ENCODE measurements around the gene FBRS. TPM values are rescaled to one million over a fixed set of nuclear protein-coding genes. Genes with fewer than 3 reads are reported as not detected.

The FBRS gene
- total and polyA plus RNA-seq, 2 of the 13 experiments (the other 11 are each of a cell fraction or from before 2014, with no cell fraction given): 13.7 to 16.2 TPM

DNA sequence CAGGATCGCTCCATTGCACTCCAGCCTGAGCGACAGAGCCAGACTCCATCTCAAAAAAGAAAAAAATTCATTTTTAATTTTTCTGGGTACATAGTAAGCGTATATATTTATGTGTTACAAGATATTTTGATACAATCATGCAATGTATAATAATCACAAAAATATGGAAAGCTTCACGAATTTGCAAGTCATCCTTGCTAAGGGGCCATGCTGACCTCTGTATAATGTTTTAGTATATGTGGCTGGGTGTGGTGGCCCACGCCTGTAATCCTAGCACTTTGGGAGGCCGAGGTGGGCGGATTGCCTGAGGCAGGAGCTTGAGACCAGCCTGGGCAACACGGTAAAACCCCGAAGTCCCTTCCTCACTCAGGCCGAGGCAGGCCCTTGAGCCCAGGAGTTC, 16.9 kb downstream of the FBRS start:
- TF ChIP-seq NFE2L2 (IDR thresholded peaks at IDR 0.05; ENCODE audit: low read length) (peak; percentile 82), EED (CRISPR knock-in tag; IDR thresholded peaks at IDR 0.05) (no peak)
- Histone ChIP-seq H3K27ac (ENCODE audit: extremely low read length, insufficient read depth, low read length) (no peak overlapping the region), H3K27me3 (ENCODE audit: control insufficient read depth in 1 of 2, insufficient read depth in 2 of 2, low read length in 2 of 2) (no peaks in the 10 kb centered on the region), H3K4me3 (replicated peaks in 1 of 3; ENCODE audit: insufficient read depth in 1 of 3, low read depth in 2 of 3, low read length in 3 of 3) (no peak overlapping the region), H3K9me3 (ENCODE audit: low read length) (no peaks in the 10 kb centered on the region), H3K9ac (ENCODE audit: insufficient read depth, low read depth, low read length) (no peak overlapping the region), H3K4me2 (ENCODE audit: low read depth, low read length) (no peak overlapping the region), H4K20me1 (ENCODE audit: insufficient read depth, low read length) (no peaks in the 10 kb centered on the region), H3K36me3 (replicated peaks in 1 of 2; ENCODE audit: control insufficient read depth in 1 of 2, insufficient read depth in 2 of 2, low read length in 2 of 2) (peaks cover 3% of the 10 kb centered on the region in 2 experiments; a peak in 3 of 5 replicates), H3K4me1 (ENCODE audit: insufficient read depth, low read length) (peaks cover 18% of the 10 kb centered on the region), H2AFZ (ENCODE audit: low read length) (no peak overlapping the region), H3K79me2 (ENCODE audit: insufficient read depth, low read length) (no peaks in the 10 kb centered on the region)
- no peak for DNase-seq (ENCODE audit: low spot score)
- intact Hi-C loops (cut with micrococcal nuclease; ENCODE audit: unreplicated experiment) (no loop called here), in situ Hi-C loops (cut with HindIII; ENCODE audit: extremely low pct_ligation_motif_present, low pct_unique_long_range_greater_than_20kb) (no loop called here)
- BruUV-seq (replicated peaks): no TSS peak
- ChIA-PET POLR2A (interaction anchor here (0.9 kb wide), 1 partner anchor 17 kb away, joined by 3 read pairs; the partner anchor contains the start of gene FBRS), CTCF (ENCODE audit: low intra/inter-chr PET ratio, low total read pairs) (no interaction called here)
- no peak for ATAC-seq
- WGBS (ENCODE audit: low lambda C conversion rate): 49% methylated on average over 10 of the region's 10 CpGs
- FAIRE-seq: no peak

- POLR2A ChIA-PET: interaction anchor here (0.9 to 1.2 kb wide), 3 partner anchors 8 to 70 kb away, joined by 3 to 6 read pairs (median 4); partner anchors contain the start of genes FBRS and PHKG2
- intact Hi-C loops (cut with micrococcal nuclease; ENCODE audit: unreplicated experiment): no loop called here
- 12% methylated on average over 11 of the region's 11 CpGs for WGBS (ENCODE audit: low lambda C conversion rate)
Measured at GRCh38 chr16:30677931-30678585, 19.8 kb downstream of the FBRS start.

More at GRCh38 chr16:30677931-30678585, 19.8 kb downstream of the FBRS start:
- Histone ChIP-seq H3K9me3 (ENCODE audit: low read length) (no peaks in the 10 kb centered on the region), H2AFZ (ENCODE audit: low read length) (no peak overlapping the region), H3K9ac (ENCODE audit: insufficient read depth, low read depth, low read length) (no peak overlapping the region), H3K27me3 (ENCODE audit: control insufficient read depth in 1 of 2, insufficient read depth in 2 of 2, low read length in 2 of 2) (no peaks in the 10 kb centered on the region), H3K4me2 (ENCODE audit: low read depth, low read length) (peak overlapping the region; percentile 61), H3K4me1 (ENCODE audit: insufficient read depth, low read length) (peaks cover 18% of the 10 kb centered on the region), H3K27ac (ENCODE audit: extremely low read length, insufficient read depth, low read length) (no peak overlapping the region), H4K20me1 (ENCODE audit: insufficient read depth, low read length) (no peaks in the 10 kb centered on the region), H3K79me2 (ENCODE audit: insufficient read depth, low read length) (no peaks in the 10 kb centered on the region), H3K4me3 (replicated peaks in 1 of 3; ENCODE audit: insufficient read depth in 1 of 3, low read depth in 2 of 3, low read length in 3 of 3) (0 out of 6 replicates have a peak overlapping the region, but pooled peaks of 1 of the 3 experiments have one; percentile 1), H3K36me3 (replicated peaks in 1 of 2; ENCODE audit: control insufficient read depth in 1 of 2, insufficient read depth in 2 of 2, low read length in 2 of 2) (no peaks in the 10 kb centered on the region)
- TF ChIP-seq ZNF501 (CRISPR knock-in tag; IDR thresholded peaks at IDR 0.05): 0 out of 2 replicates have a peak, but pooled peaks have one; percentile 50
- 0 out of 2 replicates have a peak, but pooled peaks have one; percentile 19 for TF ChIP-seq ZNF710 (CRISPR knock-in tag; IDR thresholded peaks at IDR 0.05; ENCODE audit: borderline replicate concordance)
- TF ChIP-seq PAF1 (CRISPR knock-in tag; IDR thresholded peaks at IDR 0.05): no peak
- 0 out of 2 replicates have a peak, but pooled peaks have one; percentile 44 for TF ChIP-seq SMAD9 (CRISPR knock-in tag; IDR thresholded peaks at IDR 0.05)
- no peak for TF ChIP-seq JARID2 (CRISPR knock-in tag; IDR thresholded peaks at IDR 0.05; ENCODE audit: insufficient replicate concordance)
- peak; percentile 29; the same call in 1 of the 2 replicates for TF ChIP-seq ZFX (CRISPR knock-in tag; IDR thresholded peaks at IDR 0.05; ENCODE audit: low read depth)
- TF ChIP-seq TOE1 (CRISPR knock-in tag; IDR thresholded peaks at IDR 0.05): no peak
- BruUV-seq (replicated peaks): no TSS peak
- CTCF ChIA-PET (ENCODE audit: low intra/inter-chr PET ratio, low total read pairs): no interaction called here
- peak; percentile 25 for DNase-seq (ENCODE audit: low spot score)
- in situ Hi-C loops (cut with HindIII; ENCODE audit: extremely low pct_ligation_motif_present, low pct_unique_long_range_greater_than_20kb): no loop called here
- ATAC-seq: peak; percentile 80
- no peak for FAIRE-seq
